Adrenal gland (tissue), 5 donors: ENCODE results near the gene MAP2K7.

Experiments
- POLR2A ChIP-seq, 2 donors: fragments of 450-650 bp; IDR thresholded peaks; one replicate each; pipeline ENCODE4 v1.6.1; 2017; ENCODE audit warnings: antibody characterized with exemption in 2 of 2, mild to moderate bottlenecking in 2 of 2, moderate library complexity in 1 of 2
- TF ChIP-seq, protein P1 (sequence below), 6 experiments: fragments of 450-650 bp in 4 of 6; fragments of 200-600 bp in 2 of 6; sonication (generic) in 1 of 6; IDR thresholded peaks; 1 replicate in 5 of 6; 2 replicates in 1 of 6; pipeline versions ENCODE4 v1.5.1 to v1.8.0; 2016 to 2021; ENCODE audit warnings: antibody characterized with exemption in 6 of 6, mild to moderate bottlenecking in 2 of 6, moderate library complexity in 1 of 6
- donor health status: DM: no; HTN: no; CAD: no.

DNA sequence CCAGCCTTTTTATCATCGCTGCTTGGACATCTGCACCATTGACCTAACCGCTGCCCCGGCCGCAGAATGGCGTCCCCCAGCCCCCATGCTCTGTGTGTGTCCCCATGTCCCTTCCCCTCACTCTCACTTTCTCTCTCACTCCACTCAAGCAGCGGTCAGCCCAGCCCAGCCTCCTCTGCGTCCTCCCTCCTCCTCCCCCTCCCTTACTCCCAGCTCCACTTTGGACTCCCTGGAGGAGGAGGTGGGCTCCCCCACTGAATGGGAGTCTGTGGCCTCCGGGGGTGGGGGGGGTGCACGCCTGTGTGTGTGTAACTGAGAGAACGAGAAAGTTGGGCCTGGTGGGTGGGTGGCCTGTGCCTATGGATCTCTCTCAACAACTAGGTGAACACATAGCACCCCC, 2.2 kb downstream of the MAP2K7 start:
- TF ChIP-seq, protein P1, sequence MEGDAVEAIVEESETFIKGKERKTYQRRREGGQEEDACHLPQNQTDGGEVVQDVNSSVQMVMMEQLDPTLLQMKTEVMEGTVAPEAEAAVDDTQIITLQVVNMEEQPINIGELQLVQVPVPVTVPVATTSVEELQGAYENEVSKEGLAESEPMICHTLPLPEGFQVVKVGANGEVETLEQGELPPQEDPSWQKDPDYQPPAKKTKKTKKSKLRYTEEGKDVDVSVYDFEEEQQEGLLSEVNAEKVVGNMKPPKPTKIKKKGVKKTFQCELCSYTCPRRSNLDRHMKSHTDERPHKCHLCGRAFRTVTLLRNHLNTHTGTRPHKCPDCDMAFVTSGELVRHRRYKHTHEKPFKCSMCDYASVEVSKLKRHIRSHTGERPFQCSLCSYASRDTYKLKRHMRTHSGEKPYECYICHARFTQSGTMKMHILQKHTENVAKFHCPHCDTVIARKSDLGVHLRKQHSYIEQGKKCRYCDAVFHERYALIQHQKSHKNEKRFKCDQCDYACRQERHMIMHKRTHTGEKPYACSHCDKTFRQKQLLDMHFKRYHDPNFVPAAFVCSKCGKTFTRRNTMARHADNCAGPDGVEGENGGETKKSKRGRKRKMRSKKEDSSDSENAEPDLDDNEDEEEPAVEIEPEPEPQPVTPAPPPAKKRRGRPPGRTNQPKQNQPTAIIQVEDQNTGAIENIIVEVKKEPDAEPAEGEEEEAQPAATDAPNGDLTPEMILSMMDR (IDR thresholded peaks at IDR 0.05): no peak
- no peak for TF ChIP-seq POLR2A (IDR thresholded peaks at IDR 0.05)
